Hippocampal formation (tissue), 2 donors: ENCODE data around the gene FGL2.
"Not testable (repeated sequence)": the region's sequence is repeated elsewhere in the genome, so short reads cannot be mapped to it uniquely, and the experiment has no call there.

Experiments used
- DNase-seq, 2 donors: peaks; one replicate each; lab custom pipeline; 2025; lab: John Stamatoyannopoulos, UW

Gene FGL2, protein sequence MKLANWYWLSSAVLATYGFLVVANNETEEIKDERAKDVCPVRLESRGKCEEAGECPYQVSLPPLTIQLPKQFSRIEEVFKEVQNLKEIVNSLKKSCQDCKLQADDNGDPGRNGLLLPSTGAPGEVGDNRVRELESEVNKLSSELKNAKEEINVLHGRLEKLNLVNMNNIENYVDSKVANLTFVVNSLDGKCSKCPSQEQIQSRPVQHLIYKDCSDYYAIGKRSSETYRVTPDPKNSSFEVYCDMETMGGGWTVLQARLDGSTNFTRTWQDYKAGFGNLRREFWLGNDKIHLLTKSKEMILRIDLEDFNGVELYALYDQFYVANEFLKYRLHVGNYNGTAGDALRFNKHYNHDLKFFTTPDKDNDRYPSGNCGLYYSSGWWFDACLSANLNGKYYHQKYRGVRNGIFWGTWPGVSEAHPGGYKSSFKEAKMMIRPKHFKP

DNA sequence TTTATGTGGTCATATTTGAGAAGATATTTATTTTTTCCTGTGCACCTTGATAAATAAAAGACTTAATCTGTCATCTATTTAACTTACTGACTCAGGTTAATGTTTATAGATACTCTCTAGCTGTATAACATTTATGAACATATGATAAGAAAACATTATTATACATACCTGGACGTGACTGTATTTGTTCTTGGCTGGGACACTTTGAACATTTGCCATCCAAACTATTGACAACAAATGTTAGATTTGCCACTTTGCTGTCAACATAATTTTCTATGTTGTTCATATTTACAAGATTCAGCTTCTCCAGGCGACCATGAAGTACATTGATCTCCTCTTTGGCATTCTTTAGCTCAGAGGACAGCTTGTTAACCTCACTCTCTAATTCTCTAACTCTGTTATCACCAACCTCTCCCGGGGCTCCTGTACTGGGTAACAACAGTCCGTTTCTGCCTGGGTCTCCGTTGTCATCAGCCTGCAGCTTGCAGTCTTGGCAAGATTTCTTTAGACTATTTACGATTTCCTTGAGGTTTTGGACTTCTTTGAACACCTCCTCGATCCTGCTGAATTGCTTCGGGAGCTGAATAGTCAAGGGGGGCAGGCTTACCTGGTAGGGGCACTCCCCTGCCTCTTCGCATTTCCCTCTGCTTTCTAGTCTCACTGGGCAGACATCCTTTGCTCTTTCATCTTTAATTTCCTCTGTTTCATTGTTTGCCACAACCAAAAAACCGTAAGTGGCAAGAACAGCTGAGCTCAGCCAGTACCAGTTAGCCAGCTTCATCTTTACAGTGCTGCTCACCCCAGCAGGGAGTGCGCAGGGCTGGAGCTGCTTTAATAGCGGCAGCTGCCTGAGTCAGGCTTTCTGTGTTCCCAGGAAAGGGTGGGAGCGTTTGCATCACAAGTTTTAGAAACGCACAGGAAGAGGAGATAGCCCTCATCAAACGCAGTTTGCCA is at the start of gene FGL2:
Gene FGL2 (minus strand): TSS at position 807 of the 954 bp plus-strand sequence. CDS start 26 bp downstream, at position 781.
- peak; percentile 32 to 39 for DNase-seq

DNA sequence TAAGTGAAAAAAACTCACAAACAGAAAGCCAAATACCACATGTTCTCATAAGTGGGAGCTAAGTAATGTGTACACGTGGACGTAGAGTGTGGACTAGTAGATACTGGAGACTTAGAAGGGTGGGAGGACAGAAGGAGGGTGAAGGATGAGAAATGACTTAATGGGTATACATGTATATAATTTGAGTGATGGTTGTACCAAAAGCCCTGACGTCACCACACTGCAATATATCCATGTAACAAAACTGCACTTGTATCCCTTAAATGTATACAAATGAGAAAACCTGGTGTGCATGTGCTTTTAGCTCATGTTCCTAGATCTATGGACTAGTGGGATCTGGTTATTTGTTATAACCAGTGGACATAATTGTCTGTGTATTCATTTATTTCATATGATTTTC is 48.5 kb upstream of the FGL2 start:
- DNase-seq: no peak

DNA sequence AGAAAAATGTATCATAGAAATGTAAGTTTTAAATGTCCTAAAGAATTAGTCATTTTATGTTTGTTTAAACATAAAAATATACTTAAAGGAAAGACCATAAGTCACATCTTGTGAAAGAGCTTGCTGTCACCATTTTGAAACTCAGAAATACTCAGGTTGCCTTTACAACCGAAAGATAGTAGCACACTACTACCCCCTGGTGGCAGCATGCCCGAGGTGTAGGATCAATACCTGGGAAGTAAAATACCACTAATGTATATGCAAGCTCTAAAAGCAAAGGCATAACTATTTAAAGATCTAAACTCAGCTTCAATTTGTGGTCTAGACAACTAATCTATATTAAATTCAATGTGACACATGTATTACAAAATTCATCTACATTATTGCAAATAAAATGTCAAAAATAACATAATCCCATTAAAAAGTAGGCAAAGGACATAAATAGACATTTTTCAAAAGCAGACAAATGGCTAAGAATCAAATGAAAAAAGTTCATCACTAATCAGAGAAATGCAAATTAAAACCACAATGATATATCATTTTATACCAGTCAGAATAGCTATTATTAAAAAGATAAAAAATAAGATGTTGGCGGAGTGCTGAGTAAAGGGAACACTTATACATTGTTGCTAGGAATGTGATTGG is 47.7 kb upstream of the FGL2 start:
- DNase-seq: peak; percentile 9 to 49

DNA sequence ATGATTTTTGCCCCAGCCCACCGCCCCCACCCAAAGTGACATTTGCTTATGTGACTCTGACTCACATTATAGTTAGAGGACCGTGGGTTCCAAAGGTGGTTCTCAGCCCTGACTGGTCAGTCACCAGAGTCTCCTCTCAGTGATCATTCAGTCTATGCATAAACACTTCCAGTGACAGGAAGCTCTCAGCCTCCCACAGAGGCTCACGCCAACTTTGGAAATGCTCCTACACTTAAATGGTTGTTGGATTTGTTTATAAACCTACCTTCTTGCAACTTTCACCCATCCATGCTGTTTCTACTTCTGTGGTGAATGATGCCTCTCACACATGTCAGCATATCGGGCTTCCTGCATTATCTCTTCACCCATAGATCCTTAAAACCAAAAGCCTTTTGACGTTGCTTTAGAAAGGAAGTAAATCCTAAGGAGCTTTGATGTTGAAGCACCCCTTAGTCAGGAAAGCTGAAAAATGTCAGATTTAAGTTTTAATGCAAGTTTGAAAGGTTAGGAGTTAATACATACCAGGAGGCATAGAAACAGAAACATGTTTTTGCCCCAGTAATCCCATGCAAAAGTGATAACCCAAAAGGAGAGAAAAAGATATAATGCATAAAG is 46.5 kb upstream of the FGL2 start:
- DNase-seq: no peak

DNA sequence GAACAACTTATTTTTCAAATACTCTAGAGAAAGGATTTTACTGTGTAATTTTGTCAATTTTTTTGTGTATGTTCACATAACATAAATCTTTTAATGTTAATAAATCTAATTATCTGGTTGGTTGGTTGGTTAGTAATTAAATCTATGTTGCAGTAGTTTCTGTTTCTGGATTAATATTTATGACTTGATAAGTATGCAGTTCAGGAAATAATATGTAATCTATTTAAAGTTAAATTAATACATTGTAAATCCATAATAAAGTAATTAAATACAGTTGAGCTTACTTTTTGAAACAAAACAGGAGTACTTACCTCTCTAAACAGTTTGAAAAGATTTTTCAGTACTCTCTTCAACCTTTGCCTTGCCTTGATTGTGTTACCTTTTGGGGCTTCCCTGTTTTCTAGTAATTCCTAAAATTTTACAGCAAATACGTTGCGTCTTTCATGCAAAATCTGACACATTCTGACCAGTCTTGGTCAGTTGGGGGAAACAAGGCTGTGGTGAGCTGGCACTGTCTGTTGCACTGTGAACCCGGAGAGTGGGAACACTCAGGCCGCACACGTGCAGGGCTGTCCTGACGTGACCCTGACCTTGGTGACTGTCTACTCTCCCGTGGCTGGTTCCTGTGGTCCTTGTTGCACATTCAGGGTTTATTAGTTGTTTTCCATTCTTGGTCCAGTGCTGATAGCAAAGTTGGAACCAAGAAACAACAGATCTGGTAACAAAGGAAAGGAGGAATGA is 45.6 kb upstream of the FGL2 start:
- DNase-seq: no peak

DNA sequence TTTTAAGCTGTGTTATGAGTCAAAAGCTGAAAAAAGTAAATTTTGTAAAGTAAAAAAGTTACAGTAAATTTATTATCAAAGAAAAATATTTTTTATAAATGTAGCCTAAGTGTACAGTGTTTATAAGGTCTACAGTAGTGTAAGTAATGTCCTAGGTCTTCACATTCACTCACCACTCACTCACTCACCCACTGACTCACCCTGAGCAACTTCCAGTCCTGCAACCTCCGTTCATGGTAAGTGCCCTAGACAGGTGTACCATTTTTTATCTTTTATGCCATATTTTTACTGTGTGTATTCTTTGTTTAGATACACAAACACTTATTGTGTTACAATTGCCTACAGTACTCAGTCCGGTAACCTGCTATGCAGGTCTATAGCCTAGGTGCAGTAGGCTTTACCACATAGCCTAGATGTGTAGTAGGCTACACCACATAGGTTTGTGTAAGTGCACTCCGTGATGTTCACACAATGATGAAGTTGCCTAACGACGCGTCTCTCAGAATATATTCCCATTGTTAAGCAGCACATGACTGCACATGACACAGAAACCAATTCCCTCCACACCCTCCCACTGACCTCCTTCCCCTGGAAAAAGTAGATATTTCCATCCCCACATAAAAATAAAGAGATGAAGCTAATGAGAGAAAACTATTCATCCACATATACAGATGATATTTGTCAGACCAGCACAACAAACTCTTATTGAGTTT is 44.8 kb upstream of the FGL2 start:
- DNase-seq: no peak

DNA sequence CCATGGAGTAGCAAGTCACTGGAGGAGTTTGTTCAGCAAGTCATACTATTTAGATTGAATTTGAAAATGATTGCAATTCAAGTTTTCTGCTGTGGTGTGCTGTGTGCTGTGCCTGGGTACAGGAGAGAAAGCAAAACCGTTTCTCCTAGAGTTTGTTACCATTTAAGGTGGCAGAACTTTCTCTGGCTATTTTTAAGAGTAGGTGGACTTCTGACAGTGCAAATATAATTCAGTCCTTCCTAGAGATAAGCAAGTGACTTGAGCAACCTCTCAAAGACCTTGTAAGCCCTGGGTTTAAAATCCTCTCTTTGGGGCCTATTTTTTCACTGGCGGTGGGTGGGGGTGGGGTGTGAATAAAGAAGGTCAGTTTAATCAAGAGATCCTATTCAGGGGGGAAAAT is 42.9 kb upstream of the FGL2 start:
- DNase-seq: no peak

DNA sequence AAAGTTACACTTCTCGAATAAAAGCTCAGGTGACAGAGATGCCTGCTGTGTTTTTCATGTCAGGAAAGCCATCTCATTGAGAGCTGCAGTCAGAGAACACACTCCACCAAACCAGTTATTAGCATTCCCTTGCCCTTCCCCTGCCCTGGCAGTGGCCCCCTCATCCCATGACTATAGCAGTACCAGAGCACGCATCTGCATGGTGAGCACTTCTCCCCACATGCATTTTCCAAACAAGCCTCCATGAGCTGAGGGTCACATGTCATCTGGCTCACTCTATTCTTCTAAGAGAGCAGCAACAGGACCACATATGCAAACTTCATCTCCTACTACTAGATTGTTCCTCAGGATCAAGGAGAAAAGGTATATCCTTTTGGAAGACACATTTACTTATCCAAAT is 42.4 kb upstream of the FGL2 start:
- DNase-seq: no peak

DNA sequence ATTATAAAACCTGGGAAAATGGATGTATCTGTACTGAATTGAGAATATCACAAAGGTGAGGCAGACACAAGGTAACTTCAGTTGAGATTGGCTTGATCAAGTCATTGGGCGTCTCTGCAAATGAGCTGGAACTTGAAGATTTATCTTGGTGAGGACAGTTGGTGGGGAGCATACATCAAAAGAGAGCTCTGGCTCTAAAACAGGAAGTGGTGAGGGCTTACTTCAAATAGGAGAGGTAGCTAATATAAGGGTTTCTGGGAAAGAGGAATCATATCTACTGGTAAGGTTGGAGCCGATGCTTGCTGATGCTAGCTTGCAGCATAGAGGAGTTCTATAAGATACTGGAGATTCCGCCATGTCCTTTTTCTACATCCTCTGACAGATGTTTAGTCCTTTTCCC is 39.9 kb upstream of the FGL2 start:
- no peak for DNase-seq

DNA sequence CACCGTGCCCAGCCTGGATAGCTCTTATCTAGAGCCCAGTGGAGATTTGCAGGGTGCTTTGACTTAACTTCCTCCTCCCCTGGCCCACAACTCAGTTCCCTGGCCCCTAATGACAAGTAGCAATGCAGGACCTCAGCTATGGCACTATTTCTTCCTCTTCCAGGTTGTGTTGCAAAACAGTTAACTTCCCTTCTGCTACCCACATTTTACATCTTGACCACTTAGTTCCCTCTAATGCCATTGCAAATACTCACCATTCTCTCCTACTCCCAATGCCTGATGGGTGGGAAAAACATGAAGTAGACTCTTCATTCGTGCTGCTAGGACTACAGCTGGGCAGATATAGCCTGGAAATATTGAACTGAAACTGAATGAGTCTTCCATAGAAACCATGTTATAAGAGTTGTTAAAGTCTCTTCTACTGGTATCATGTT is 39.1 kb upstream of the FGL2 start:
- peak in 1 of 2 donors; percentile 33 for DNase-seq

DNA sequence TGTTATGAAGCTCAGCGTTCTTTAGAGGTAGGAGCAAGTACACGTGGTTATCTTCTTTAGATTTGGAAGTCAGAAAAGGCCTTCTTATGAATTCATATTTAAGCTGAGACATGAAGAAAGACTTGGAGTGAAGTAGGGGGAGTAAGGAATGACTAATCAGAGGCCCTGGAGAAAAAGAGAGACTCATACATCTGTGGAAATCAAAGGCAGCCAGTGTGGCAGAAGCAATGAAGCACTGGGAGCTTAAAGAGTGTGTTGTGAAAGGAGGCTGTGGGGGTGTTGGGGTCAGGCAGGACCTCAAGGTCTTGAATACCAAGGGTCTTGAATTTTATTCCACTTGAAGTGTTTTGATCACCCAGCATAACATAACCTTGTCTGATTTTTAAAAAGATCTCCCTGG is 35.7 kb upstream of the FGL2 start:
- no peak for DNase-seq

DNA sequence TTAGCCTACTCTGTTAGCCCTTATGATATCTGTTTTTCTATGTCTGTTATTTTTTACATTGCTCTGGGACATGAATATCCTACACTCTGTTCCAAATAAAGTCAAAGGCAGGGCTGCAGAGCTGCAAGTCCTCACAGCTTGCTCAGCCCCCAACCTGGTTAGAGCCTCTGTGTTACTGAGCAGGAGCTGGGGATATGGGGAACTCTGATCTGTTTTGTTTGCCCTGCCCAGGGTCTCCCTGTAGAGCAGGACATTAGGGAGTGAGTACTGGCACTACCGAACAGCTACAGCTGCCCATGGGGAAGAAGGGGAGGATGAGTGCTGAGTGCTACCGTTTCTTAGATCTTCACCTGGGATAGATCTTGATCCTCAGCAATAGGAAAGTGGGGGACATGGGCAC is 32.8 kb upstream of the FGL2 start:
- no peak for DNase-seq

DNA sequence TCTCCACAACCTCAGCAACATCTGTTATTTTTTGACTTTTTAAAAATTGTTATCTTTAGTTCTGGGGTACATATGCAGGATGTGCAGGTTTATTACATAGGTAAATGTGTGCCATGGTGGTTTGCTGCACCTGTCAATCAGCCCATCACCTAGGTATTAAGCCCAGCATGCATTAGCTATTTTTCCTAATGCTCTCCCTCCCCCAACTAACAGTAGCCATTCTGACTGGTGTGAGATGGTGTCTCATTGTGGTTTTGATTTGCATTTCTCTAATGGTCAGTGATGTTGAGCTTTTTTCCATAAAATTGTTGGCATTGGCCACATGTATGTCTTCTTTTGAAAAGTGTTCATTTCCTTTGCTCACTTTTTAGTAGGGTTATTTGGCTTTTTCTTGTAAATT is 29.2 kb upstream of the FGL2 start:
- not testable (repeated sequence) for DNase-seq

DNA sequence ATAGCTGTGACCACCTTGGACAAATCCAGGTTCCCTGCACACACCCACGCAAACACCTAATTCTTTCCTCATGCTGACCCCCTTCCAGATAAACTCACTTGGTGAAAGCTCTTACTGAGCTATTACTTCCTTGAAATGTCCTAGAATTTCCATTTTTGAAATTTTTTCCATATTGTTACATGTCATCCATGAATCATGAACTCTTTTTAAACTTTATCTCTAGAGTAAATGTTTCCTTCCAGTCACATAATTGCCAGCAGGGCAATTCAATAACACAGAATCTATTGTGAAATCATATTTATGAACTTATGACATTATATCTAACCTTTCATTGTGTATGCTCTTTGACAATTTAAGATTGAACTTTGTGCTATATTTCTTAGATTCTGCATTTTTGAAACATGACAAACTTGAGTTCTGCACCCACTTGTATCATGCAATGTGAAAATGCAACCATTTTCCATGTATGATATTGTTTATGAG is 26.8 kb upstream of the FGL2 start:
- DNase-seq: no peak

DNA sequence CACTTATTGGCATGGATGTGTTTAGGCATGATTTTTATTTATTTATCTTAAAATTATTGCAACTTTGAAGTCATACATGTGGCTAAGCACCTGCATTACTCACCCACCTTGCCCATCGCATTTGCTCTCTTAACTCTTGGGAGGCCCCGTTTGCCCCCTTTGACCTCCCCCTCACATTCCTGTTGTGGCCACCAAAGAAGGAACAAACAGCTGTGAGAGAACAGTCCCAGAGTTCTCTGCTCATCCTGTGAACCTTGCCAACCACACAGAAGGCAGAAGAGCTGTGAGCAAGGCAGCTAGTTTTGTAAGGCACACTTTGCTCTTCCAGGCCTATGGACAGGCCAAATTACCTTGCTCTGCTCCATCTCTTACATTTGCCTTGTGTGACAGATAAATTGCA is 23.6 kb upstream of the FGL2 start:
- no peak for DNase-seq

DNA sequence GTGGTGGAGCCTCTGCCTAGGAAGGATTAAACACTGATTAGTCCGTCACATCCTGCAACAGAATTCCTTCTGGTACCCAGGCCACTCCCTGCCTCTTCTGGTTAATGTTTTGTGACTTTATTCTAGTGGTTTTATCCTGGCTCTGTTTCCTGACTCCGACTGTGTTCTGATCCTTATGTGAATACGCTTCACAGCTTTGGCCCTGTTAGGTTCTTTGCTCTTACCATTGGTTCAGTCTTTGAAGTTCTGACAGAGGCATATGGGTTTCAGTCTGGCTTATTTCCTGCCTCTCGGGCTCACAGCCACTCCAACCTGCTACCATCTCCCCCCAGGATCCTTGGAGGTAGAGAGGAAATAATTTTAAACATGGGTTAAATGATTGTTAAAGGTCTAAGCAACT is 23.2 kb upstream of the FGL2 start:
- DNase-seq: no peak

DNA sequence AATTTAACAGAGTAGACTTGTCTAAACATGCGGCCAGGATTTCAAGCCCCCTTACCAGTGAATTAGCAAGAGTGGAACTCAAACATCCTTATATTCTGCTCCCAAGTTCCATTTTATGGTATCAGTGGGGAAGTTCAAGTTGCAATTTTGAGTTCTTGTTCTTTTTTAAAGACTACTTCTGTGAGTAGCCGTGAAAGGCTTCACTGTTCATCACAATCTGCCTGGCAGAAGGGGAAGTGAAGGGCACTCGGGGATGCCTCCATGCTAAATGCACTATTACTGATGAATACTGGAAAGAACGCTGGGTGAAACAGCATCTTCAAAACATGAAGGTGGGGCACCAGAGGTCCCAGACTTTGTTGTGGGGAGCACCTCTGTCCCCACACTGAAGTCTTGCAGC is 22.4 kb upstream of the FGL2 start:
- peak in 1 of 2 donors; percentile 14 for DNase-seq

DNA sequence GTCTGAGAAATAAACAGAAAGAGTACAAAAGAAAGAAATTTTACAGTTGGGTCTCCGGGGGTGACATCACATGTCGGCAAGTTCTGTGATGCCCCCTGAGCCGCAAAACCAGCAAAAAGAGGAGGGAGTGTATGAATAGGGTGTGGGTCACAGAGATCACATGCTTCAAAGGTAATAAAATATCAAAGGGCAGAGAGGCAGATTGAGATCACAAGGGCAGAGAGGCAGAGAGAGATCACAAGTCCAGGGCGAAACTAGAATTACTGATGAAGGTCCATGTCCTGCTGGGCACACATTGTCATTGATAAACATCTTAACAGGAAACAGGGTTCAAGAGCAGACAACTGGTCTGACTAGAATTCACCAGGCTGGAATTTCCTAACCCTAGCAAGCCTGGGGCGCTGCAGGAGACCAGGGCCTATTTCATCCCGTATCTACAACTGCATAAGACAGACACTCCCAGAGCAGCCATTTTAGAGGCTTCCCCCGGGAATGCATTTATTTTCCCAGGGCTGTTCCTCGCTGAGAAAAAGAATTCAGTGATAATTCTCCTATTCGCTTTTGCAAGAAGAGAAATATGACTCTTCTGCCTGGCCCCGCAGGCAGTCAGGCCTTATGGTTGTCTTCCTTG is 20.2 kb upstream of the FGL2 start:
- not testable (repeated sequence) for DNase-seq

DNA sequence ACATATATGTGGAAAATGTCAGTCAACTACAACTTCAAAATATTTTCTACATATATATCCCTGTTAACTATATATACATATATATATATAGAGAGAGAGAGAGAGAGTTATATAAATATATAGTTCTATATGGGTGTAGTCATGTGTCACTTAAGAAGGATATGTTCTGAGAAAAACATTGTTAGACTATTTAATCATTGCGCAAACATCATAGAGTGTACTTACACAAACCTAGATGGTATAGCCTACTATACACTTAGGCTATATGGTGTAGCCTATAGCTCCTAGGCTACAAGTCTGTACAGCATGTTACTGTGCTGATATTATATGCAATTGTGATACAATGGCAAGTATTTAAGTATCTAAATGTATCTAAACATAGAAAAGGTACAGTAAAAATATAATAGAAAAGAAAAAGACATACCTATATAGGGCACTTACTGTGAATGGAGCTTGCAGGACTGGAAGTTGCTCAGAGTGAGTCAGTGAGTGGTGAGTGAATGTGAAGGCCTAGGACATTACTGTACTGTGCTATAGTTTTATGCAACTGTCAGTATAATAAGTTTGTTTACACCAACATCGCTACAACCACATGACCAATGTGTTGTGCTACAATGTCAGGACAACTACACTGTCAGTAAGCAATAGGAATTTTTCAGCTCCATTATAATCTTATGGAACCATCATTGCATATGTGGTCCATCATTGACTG is 18.0 kb upstream of the FGL2 start:
- DNase-seq: no peak
